H1 (cell line): ENCODE measurements around the gene PRMT2. TPM values are rescaled to one million over a fixed set of nuclear protein-coding genes. Genes with fewer than 3 reads are reported as not detected.

Experiments
- CTCF ChIA-PET: fragments of 300-600 bp; sonication (Branson Sonifier 250); formaldehyde crosslinking; loops from one replicate; lab custom pipeline; 2021; ENCODE audit not compliant: partially characterized antibody; lab: Charles Lee
- POLR2A ChIA-PET: fragments of 300-600 bp; sonication (Branson Sonifier 250); formaldehyde crosslinking; loops from one replicate; lab custom pipeline; 2021; ENCODE audit warnings: inconsistent platforms; ENCODE audit not compliant: partially characterized antibody; lab: Charles Lee
- DNase-seq, 2 experiments: peaks; one replicate each; pipeline versions ENCODE4 v3.0.0 to v3.0.0-alpha.2; 2010 to 2022; ENCODE audit warnings: low spot score in 2 of 2, low read depth in 1 of 2, mixed read lengths in 1 of 2
- FAIRE-seq: peaks from 2 replicates; lab custom pipeline; 2011; peaks lifted over from hg19 to GRCh38; lab: Jason Lieb, UNC
- H2AFZ ChIP-seq: 2 replicates; pipeline ENCODE4 v1.8.1; 2012; ENCODE audit warnings: low read length, inconsistent platforms
- H2AK5ac ChIP-seq: 2 replicates; pipeline ENCODE4 v1.6.1; 2013; ENCODE audit warnings: low read depth, low read length
- H2BK120ac ChIP-seq: replicated peaks from 2 replicates; pipeline ENCODE3; 2013; ENCODE audit warnings: low read depth, low read length, inconsistent platforms
- H2BK12ac ChIP-seq: 2 replicates; pipeline ENCODE4 v1.6.1; 2013; ENCODE audit warnings: low read depth, low read length
- H2BK15ac ChIP-seq: 2 replicates; pipeline ENCODE4 v1.6.1; 2013; ENCODE audit warnings: low read length
- H2BK20ac ChIP-seq: 2 replicates; pipeline ENCODE4 v1.6.1; 2013; ENCODE audit warnings: low read length
- H2BK5ac ChIP-seq: 2 replicates; pipeline ENCODE4 v1.6.1; 2013; ENCODE audit warnings: low read depth, low read length
- H3K14ac ChIP-seq: 2 replicates; pipeline ENCODE4 v1.6.1; 2013; ENCODE audit warnings: inconsistent platforms; ENCODE audit not compliant: insufficient read length
- H3K18ac ChIP-seq: 2 replicates; pipeline ENCODE4 v1.6.1; 2013; ENCODE audit warnings: low read length; ENCODE audit errors: extremely low read depth
- H3K23ac ChIP-seq: 2 replicates; pipeline ENCODE4 v1.6.1; 2013; ENCODE audit warnings: inconsistent platforms; ENCODE audit not compliant: insufficient read length
- H3K23me2 ChIP-seq: 2 replicates; pipeline ENCODE4 v1.6.1; 2013; ENCODE audit warnings: low read depth, low read length
- H3K27ac ChIP-seq: 2 replicates; pipeline ENCODE4 v1.6.1; 2011; ENCODE audit warnings: low read depth, low read length, inconsistent platforms
- H3K27me3 ChIP-seq, 4 experiments: replicated peaks in 1 of 4; 1 replicate in 1 of 4; 2 replicates in 3 of 4; pipeline versions ENCODE4 v1.6.1 to v1.8.1; 2011 to 2013; ENCODE audit warnings: low read length in 3 of 4, mild to moderate bottlenecking in 3 of 4, inconsistent platforms in 2 of 4, mixed read lengths in 2 of 4, moderate library complexity in 1 of 4; ENCODE audit not compliant: control insufficient read depth in 3 of 4, insufficient read depth in 3 of 4; ENCODE audit errors: extremely low read depth in 1 of 4
- H3K36me3 ChIP-seq, 4 experiments: 2 replicates each; pipeline versions ENCODE4 v1.6.1 to v1.8.1; 2011 to 2013; ENCODE audit warnings: mild to moderate bottlenecking in 4 of 4, low read length in 3 of 4, moderate library complexity in 2 of 4, control low read depth in 1 of 4, inconsistent platforms in 1 of 4; ENCODE audit not compliant: insufficient read depth in 4 of 4, control insufficient read depth in 2 of 4
- H3K4ac ChIP-seq: replicated peaks from 2 replicates; pipeline ENCODE3; 2013; ENCODE audit warnings: low read length, low read depth, mixed read lengths, inconsistent platforms; ENCODE audit not compliant: insufficient read length
- H3K4me1 ChIP-seq, 4 experiments: replicated peaks in 1 of 4; 1 replicate in 1 of 4; 2 replicates in 3 of 4; pipeline versions ENCODE4 v1.6.1 to v1.8.1; 2011 to 2013; ENCODE audit warnings: low read length in 3 of 4, inconsistent platforms in 2 of 4, mixed read lengths in 1 of 4; ENCODE audit not compliant: insufficient read depth in 4 of 4, control insufficient read depth in 3 of 4
- H3K4me2 ChIP-seq, 2 experiments: 2 replicates each; pipeline versions ENCODE4 v1.6.1 to v1.8.1; 2011 to 2013; ENCODE audit warnings: low read depth in 2 of 2, low read length in 2 of 2, control low read depth in 1 of 2, inconsistent platforms in 1 of 2, mild to moderate bottlenecking in 1 of 2; ENCODE audit not compliant: insufficient read depth in 1 of 2
- H3K4me3 ChIP-seq, 4 experiments: fragments of 200-600, 300-600 bp in 1 of 4; sonication (generic), shearing (Covaris generic), sonication (Bioruptor Twin) in 1 of 4; 2 replicates each; pipeline versions ENCODE4 v1.5.1 to v1.8.1; 2011 to 2016; ENCODE audit warnings: low read length in 4 of 4, low read depth in 3 of 4, control low read depth in 2 of 4, inconsistent platforms in 2 of 4, mild to moderate bottlenecking in 2 of 4, mixed read lengths in 1 of 4, moderate library complexity in 1 of 4; ENCODE audit not compliant: insufficient read depth in 2 of 4; ENCODE audit errors: extremely low read depth in 1 of 4
- H3K56ac ChIP-seq: replicated peaks from 2 replicates; pipeline ENCODE3; 2013; ENCODE audit warnings: low read depth, mild to moderate bottlenecking, mixed read lengths, low read length, inconsistent platforms; ENCODE audit not compliant: insufficient read length
- H3K79me1 ChIP-seq: 2 replicates; pipeline ENCODE4 v1.6.1; 2013; ENCODE audit warnings: low read depth, low read length, control low read depth
- H3K79me2 ChIP-seq, 2 experiments: 2 replicates each; pipeline versions ENCODE4 v1.6.1 to v1.8.1; 2012 to 2013; ENCODE audit warnings: low read length in 2 of 2, mild to moderate bottlenecking in 2 of 2, inconsistent platforms in 1 of 2; ENCODE audit not compliant: insufficient read depth in 2 of 2, control insufficient read depth in 1 of 2
- H3K9ac ChIP-seq, 4 experiments: replicated peaks in 1 of 4; 1 replicate in 1 of 4; 2 replicates in 3 of 4; pipeline versions ENCODE4 v1.6.1 to v1.8.1; 2011 to 2013; ENCODE audit warnings: low read depth in 3 of 4, low read length in 3 of 4, control low read depth in 2 of 4, mild to moderate bottlenecking in 2 of 4, moderate library complexity in 2 of 4, inconsistent platforms in 1 of 4; ENCODE audit errors: extremely low read depth in 1 of 4
- H3K9me3 ChIP-seq, 2 experiments: 2 replicates each; pipeline versions ENCODE4 v1.6.1 to v1.8.1; 2012 to 2013; ENCODE audit warnings: mild to moderate bottlenecking in 2 of 2, moderate library complexity in 2 of 2, control low read depth in 1 of 2, inconsistent platforms in 1 of 2, low read depth in 1 of 2, low read length in 1 of 2, mixed read lengths in 1 of 2; ENCODE audit not compliant: insufficient read depth in 2 of 2
- H4K20me1 ChIP-seq, 2 experiments: replicated peaks in 1 of 2; 2 replicates each; pipeline versions ENCODE3 to v1.8.1; 2011 to 2013; ENCODE audit warnings: inconsistent platforms in 2 of 2, low read length in 2 of 2, mild to moderate bottlenecking in 1 of 2; ENCODE audit not compliant: insufficient read depth in 2 of 2, control insufficient read depth in 1 of 2
- H4K5ac ChIP-seq: 2 replicates; pipeline ENCODE4 v1.6.1; 2013; ENCODE audit warnings: low read length, low read depth, mixed read lengths, inconsistent platforms; ENCODE audit not compliant: insufficient read length
- H4K8ac ChIP-seq: 2 replicates; pipeline ENCODE4 v1.8.0; 2013; ENCODE audit warnings: mild to moderate bottlenecking, moderate library complexity, low read length, inconsistent platforms; ENCODE audit not compliant: insufficient read depth; ENCODE audit errors: extremely low read depth
- H4K91ac ChIP-seq: replicated peaks from 2 replicates; pipeline ENCODE3; 2013; ENCODE audit warnings: low read length, mixed read lengths, inconsistent platforms; ENCODE audit not compliant: insufficient read length
- CREB1 ChIP-seq: IDR thresholded peaks from 2 replicates; pipeline ENCODE4 v1.6.1; 2012; ENCODE audit warnings: inconsistent platforms
- HDAC6 ChIP-seq: IDR thresholded peaks from one replicate; pipeline ENCODE4 v1.7.1; 2012; ENCODE audit warnings: low read depth, mild to moderate bottlenecking, inconsistent platforms, low read length, moderate library complexity
- RAD21 ChIP-seq, 2 experiments: IDR thresholded peaks in 1 of 2; conservative IDR thresholded peaks in 1 of 2; 2 replicates each; pipeline ENCODE4 v1.6.1; 2011; ENCODE audit warnings: low read depth in 2 of 2, low read length in 2 of 2, improper control_type of control experiment in 1 of 2, inconsistent platforms in 1 of 2, mild to moderate bottlenecking in 1 of 2, moderate library complexity in 1 of 2
- RFX5 ChIP-seq: IDR thresholded peaks from 2 replicates; pipeline ENCODE4 v1.6.1; 2011; ENCODE audit warnings: low read depth, low read length, improper control_type of control experiment, borderline replicate concordance
- WGBS, 2 experiments: shearing (Covaris generic) in 1 of 2; methylation state at CpG; one replicate each; pipeline versions ENCODE4 v1.1.6 to v1.1.7; 2013 to 2015; ENCODE audit warnings: low lambda C conversion rate in 2 of 2, mixed read lengths in 2 of 2, inconsistent platforms in 1 of 2, low coverage in 1 of 2, missing lambda C conversion rate in 1 of 2; ENCODE audit not compliant: insufficient replicate concordance in 2 of 2, insufficient coverage in 1 of 2, insufficient read length in 1 of 2; ENCODE audit errors: extremely low coverage in 1 of 2, missing lambda C conversion rate in 1 of 2; 5-methylcytosine and 5-hydroxymethylcytosine counted together
- polyA plus RNA-seq, 7 experiments: library from polyadenylated mRNA; depleted of rRNA in 3 of 7; stranded (reverse) in 5 of 7; unstranded in 2 of 7; fragments of >200 nt in 5 of 7; fragments of 200-250 nt in 2 of 7; gene quantifications; 1 replicate in 5 of 7; 2 replicates in 1 of 7; 4 replicates in 1 of 7; pipeline versions ENCODE4 v1.2.1 to v1.2.3, GENCODE V29; 2011 to 2013; ENCODE audit warnings: missing spikeins in 2 of 7, mixed read lengths in 2 of 7
- total RNA-seq: library from RNA; stranded (reverse); fragmentation: NEBNext Ultra II Directional; extraction: Animal tissue kit (Norgen Biotek cat#: 25700); gene quantifications from 2 replicates; pipeline ENCODE4 v1.2.1, GENCODE V29; 2021

Gene PRMT2
- total and polyA plus RNA-seq, 2 of the 8 experiments (the other 6 are each of a cell fraction or from before 2014, with no cell fraction given): 45.8 to 59.2 TPM

GRCh38 chr21:46663754-46664153 lies 28.3 kb downstream of the PRMT2 start:
- H4K91ac ChIP-seq: no peak overlapping the region
- H2BK120ac ChIP-seq: no peak overlapping the region
- no peak overlapping the region for H3K4ac ChIP-seq
- peaks cover 9% of the 10 kb centered on the region for H3K23me2 ChIP-seq
- FAIRE-seq: no peak
- H4K20me1 ChIP-seq: peaks cover 0 to 5% of the 10 kb centered on the region in 2 experiments
- no peak overlapping the region; the same call in 1 of the 2 replicates for H2BK15ac ChIP-seq
- H3K27ac ChIP-seq: no peak overlapping the region
- H2AK5ac ChIP-seq: no peak overlapping the region
- no peaks in the 10 kb centered on the region for H3K79me2 ChIP-seq
- no peak overlapping the region for H3K4me3 ChIP-seq
- no peak overlapping the region for H3K9ac ChIP-seq
- H3K14ac ChIP-seq: no peak overlapping the region
- peaks cover 0 to 3% (median 0%) of the 10 kb centered on the region in 4 experiments; a peak in 1 of 7 replicates for H3K4me1 ChIP-seq
- no peak overlapping the region for H2BK12ac ChIP-seq
- H2BK20ac ChIP-seq: no peak overlapping the region
- TF ChIP-seq HDAC6: no peak
- TF ChIP-seq RAD21 (IDR thresholded peaks at IDR 0.05 in 1 of 2, conservative IDR thresholded peaks at IDR 0.05 in 1 of 2; ENCODE audit: low read depth in 2 of 2, low read length in 2 of 2): no peak
- no peak for TF ChIP-seq RFX5
- no peak for TF ChIP-seq CREB1
- ChIA-PET POLR2A (interaction anchor here (1.1 kb wide), 1 partner anchor 12 kb away, joined by 3 read pairs; no protein-coding TSS in a partner anchor), CTCF (interaction anchor here (1.2 to 1.3 kb wide), 2 partner anchors 12 to 28 kb away, joined by 3 read pairs; partner anchors contain the start of gene PRMT2)
- WGBS, 2 experiments: 93% methylated on average over 8 of the region's 8 CpGs; no CpG with 5 or more reads in 1 of the 2 experiments
- H2AFZ ChIP-seq: no peak overlapping the region
- no peak overlapping the region for H2BK5ac ChIP-seq
- H4K5ac ChIP-seq: no peak overlapping the region
- H4K8ac ChIP-seq: no peak overlapping the region
- peaks cover 0 to 17% (median 14%) of the 10 kb centered on the region in 4 experiments; a peak in 6 of 7 replicates for H3K27me3 ChIP-seq
- DNase-seq: no peak
- H3K56ac ChIP-seq: no peak overlapping the region
- H3K9me3 ChIP-seq: no peaks in the 10 kb centered on the region
- no peak overlapping the region for H3K23ac ChIP-seq
- H3K79me1 ChIP-seq: no peaks in the 10 kb centered on the region
- H3K36me3 ChIP-seq: no peaks in the 10 kb centered on the region; a peak in 1 of 8 replicates
- no peak overlapping the region for H3K4me2 ChIP-seq
- no peak overlapping the region for H3K18ac ChIP-seq
